Uterus (tissue), 4 donors: Measurements from ENCODE around the gene PHACTR2. TPM values are rescaled to one million over a fixed set of nuclear protein-coding genes. Genes with fewer than 3 reads are reported as not detected.

Experiments used
- DNase-seq, 2 donors: peaks; one replicate each; pipeline ENCODE4 v3.0.0-alpha.2; 2019 to 2020
- H3K27ac ChIP-seq, 2 donors: fragments of 200-600 bp; sonication (generic); 1 replicate in 1 of 2; 2 replicates in 1 of 2; pipeline ENCODE4 v1.5.1; 2016 to 2018
- H3K27me3 ChIP-seq, 2 donors: fragments of 200-600 bp; sonication (generic); one replicate each; pipeline ENCODE4 v1.5.1; 2018 to 2019; ENCODE audit warnings: control low read depth in 1 of 2
- H3K36me3 ChIP-seq, 2 donors: fragments of 200-600 bp; sonication (generic); one replicate each; pipeline ENCODE4 v1.5.1; 2019; ENCODE audit warnings: control low read depth in 1 of 2
- H3K4me1 ChIP-seq, 2 donors: fragments of 200-600 bp; sonication (generic); one replicate each; pipeline ENCODE4 v1.5.1; 2018 to 2019; ENCODE audit warnings: control low read depth in 1 of 2
- H3K4me3 ChIP-seq, 2 donors: fragments of 200-600 bp; sonication (generic); 1 replicate in 1 of 2; 2 replicates in 1 of 2; pipeline ENCODE4 v1.5.1; 2018 to 2019; ENCODE audit warnings: mild to moderate bottlenecking in 1 of 2
- H3K9me3 ChIP-seq, 2 donors: fragments of 200-600 bp; sonication (generic); one replicate each; pipeline ENCODE4 v1.5.1; 2019; ENCODE audit warnings: control low read depth in 1 of 2
- CTCF ChIP-seq, 4 experiments: fragments of 200-600 bp in 2 of 4; fragments of 450-650 bp in 2 of 4; sonication (generic) in 2 of 4; IDR thresholded peaks; one replicate each; pipeline ENCODE4 v1.5.1; 2016 to 2019; ENCODE audit warnings: antibody characterized with exemption in 4 of 4, mild to moderate bottlenecking in 2 of 4, moderate library complexity in 1 of 4
- POLR2A ChIP-seq, 2 donors: fragments of 450-650 bp; IDR thresholded peaks; one replicate each; pipeline ENCODE4 v1.6.1; 2016; ENCODE audit warnings: antibody characterized with exemption in 2 of 2, mild to moderate bottlenecking in 1 of 2, moderate library complexity in 1 of 2
- intact Hi-C: fragments of 100-400 bp; cut with DNase I; formaldehyde crosslinking; loops from one replicate; pipeline ENCODE4 v1.15.1; 2023; ENCODE audit warnings: low total_unique reads
- total RNA-seq, 4 donors: library from RNA; depleted of rRNA in 3 of 4; stranded (reverse); fragments of >200 nt in 3 of 4; gene quantifications; one replicate each; pipeline versions ENCODE4 v1.1.0 to v1.2.4, GENCODE V29; 2014 to 2023
- donor health status: DM: yes; HTN: yes; CAD: no.

PHACTR2 gene
- total RNA-seq, 4 donors from 2014 or later, result 78.2 to 145 (median 90.1) TPM

GRCh38 chr6:143673669-143674068, 4.1 kb upstream of the PHACTR2 start:
- H3K27me3 ChIP-seq, result no peaks in the 10 kb centered on the region
- DNase-seq, result peak; percentile 25 to 40
- H3K4me1 ChIP-seq, result peaks cover 2 to 5% of the 10 kb centered on the region in 2 donors
- TF ChIP-seq POLR2A (IDR thresholded peaks at IDR 0.05) (no peak), CTCF (IDR thresholded peaks at IDR 0.05) (no peak)
- H3K9me3 ChIP-seq, result no peaks in the 10 kb centered on the region
- no peak overlapping the region for H3K4me3 ChIP-seq
- peak overlapping the region; percentile 24 to 89 for H3K27ac ChIP-seq
- no peaks in the 10 kb centered on the region for H3K36me3 ChIP-seq
- intact Hi-C loops, result no loop called here

- intact Hi-C loops, result no loop called here
- H3K27me3 ChIP-seq, result no peaks in the 10 kb centered on the region
Observed at GRCh38 chr6:143674483-143675381, 3.0 kb upstream of the PHACTR2 start.

GRCh38 chr6:143675382-143675900, 2.3 kb upstream of the PHACTR2 start:
- peak overlapping the region; percentile 49 to 89 for H3K27ac ChIP-seq
- no peaks in the 10 kb centered on the region for H3K9me3 ChIP-seq
- no peak overlapping the region for H3K4me3 ChIP-seq
- no peaks in the 10 kb centered on the region for H3K36me3 ChIP-seq
- TF ChIP-seq POLR2A (IDR thresholded peaks at IDR 0.05) (no peak), CTCF (IDR thresholded peaks at IDR 0.05) (no peak)
- peaks cover 2 to 5% of the 10 kb centered on the region in 2 donors for H3K4me1 ChIP-seq
- H3K27me3 ChIP-seq, result no peaks in the 10 kb centered on the region
- no peak for DNase-seq
- intact Hi-C loops, result no loop called here

More at GRCh38 chr6:143674483-143675381, 3.0 kb upstream of the PHACTR2 start:
- Histone ChIP-seq H3K9me3 (no peaks in the 10 kb centered on the region), H3K27ac (peak overlapping the region; percentile 49 to 89), H3K36me3 (no peaks in the 10 kb centered on the region), H3K4me3 (no peak overlapping the region), H3K4me1 (peaks cover 2 to 5% of the 10 kb centered on the region in 2 donors)
- no peak for DNase-seq
- TF ChIP-seq CTCF (IDR thresholded peaks at IDR 0.05) (no peak), POLR2A (IDR thresholded peaks at IDR 0.05) (no peak)

GRCh38 chr6:143675946-143676345, 1.8 kb upstream of the PHACTR2 start:
- H3K4me1 ChIP-seq, result peaks cover 2 to 5% of the 10 kb centered on the region in 2 donors
- no peaks in the 10 kb centered on the region for H3K36me3 ChIP-seq
- H3K27me3 ChIP-seq, result no peaks in the 10 kb centered on the region
- TF ChIP-seq POLR2A (IDR thresholded peaks at IDR 0.05) (no peak), CTCF (IDR thresholded peaks at IDR 0.05) (no peak)
- no peak overlapping the region for H3K4me3 ChIP-seq
- peak overlapping the region; percentile 49 to 89 for H3K27ac ChIP-seq
- intact Hi-C loops, result no loop called here
- no peaks in the 10 kb centered on the region for H3K9me3 ChIP-seq
- no peak for DNase-seq

GRCh38 chr6:143676437-143677045, 1.2 kb upstream of the PHACTR2 start:
- Histone ChIP-seq H3K27me3 (no peaks in the 10 kb centered on the region), H3K4me1 (peaks cover 2 to 5% of the 10 kb centered on the region in 2 donors), H3K4me3 (no peak overlapping the region), H3K27ac (peak overlapping the region; percentile 49 to 89), H3K36me3 (no peaks in the 10 kb centered on the region), H3K9me3 (no peaks in the 10 kb centered on the region)
- TF ChIP-seq POLR2A (IDR thresholded peaks at IDR 0.05) (no peak), CTCF (IDR thresholded peaks at IDR 0.05) (no peak)
- no peak for DNase-seq
- intact Hi-C loops, result no loop called here
